Measurements from ENCODE around the gene CCDC88B.

Gene CCDC88B

DNA sequence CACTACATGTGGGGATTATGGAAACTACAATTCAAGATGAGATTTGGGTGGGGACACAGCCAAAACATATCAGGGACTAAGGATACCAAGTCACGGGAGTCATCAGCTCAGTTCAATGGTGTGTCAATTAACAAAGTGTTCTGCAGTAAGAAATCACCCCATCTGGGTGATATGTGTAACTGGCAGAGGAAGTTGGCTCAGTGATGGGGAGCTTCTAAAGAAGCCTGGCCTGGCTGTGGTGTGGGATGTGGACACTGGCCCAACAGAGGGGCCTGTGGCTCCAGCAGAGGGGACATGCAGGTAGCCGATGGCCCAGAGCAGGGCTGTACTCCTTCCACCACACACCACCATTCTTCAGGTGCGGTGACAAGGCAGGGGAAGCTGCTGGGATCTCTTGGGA lies 50.6 kb downstream of the CCDC88B start:
- no peaks in the 10 kb centered on the region for H3K4me1 ChIP-seq (ENCODE audit: control insufficient read depth, insufficient read depth, low read length)
- POLR2A ChIA-PET, result interaction anchor here (0.6 kb wide), 1 partner anchor 13 kb away, joined by 4 read pairs; no protein-coding TSS in a partner anchor
- H3K9me3 ChIP-seq (ENCODE audit: control insufficient read depth, insufficient read depth, low read depth, low read length), result no peaks in the 10 kb centered on the region
- no peak overlapping the region for H3K4me3 ChIP-seq (ENCODE audit: low read depth, low read length)
- H3K27ac ChIP-seq (ENCODE audit: extremely low read depth, low read depth, low read length), result no peak overlapping the region
- CTCF ChIA-PET, result interaction anchor here (0.5 kb wide), 1 partner anchor 100 kb away, joined by 3 read pairs; no protein-coding TSS in a partner anchor
- no peaks in the 10 kb centered on the region for H3K36me3 ChIP-seq (ENCODE audit: control insufficient read depth in 2 of 2, insufficient read depth in 1 of 2, low read length in 2 of 2)
- TF ChIP-seq, protein P1, sequence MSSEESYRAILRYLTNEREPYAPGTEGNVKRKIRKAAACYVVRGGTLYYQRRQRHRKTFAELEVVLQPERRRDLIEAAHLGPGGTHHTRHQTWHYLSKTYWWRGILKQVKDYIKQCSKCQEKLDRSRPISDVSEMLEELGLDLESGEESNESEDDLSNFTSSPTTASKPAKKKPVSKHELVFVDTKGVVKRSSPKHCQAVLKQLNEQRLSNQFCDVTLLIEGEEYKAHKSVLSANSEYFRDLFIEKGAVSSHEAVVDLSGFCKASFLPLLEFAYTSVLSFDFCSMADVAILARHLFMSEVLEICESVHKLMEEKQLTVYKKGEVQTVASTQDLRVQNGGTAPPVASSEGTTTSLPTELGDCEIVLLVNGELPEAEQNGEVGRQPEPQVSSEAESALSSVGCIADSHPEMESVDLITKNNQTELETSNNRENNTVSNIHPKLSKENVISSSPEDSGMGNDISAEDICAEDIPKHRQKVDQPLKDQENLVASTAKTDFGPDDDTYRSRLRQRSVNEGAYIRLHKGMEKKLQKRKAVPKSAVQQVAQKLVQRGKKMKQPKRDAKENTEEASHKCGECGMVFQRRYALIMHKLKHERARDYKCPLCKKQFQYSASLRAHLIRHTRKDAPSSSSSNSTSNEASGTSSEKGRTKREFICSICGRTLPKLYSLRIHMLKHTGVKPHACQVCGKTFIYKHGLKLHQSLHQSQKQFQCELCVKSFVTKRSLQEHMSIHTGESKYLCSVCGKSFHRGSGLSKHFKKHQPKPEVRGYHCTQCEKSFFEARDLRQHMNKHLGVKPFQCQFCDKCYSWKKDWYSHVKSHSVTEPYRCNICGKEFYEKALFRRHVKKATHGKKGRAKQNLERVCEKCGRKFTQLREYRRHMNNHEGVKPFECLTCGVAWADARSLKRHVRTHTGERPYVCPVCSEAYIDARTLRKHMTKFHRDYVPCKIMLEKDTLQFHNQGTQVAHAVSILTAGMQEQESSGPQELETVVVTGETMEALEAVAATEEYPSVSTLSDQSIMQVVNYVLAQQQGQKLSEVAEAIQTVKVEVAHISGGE (tag by site-specific recombination; conservative IDR thresholded peaks at IDR 0.05; ENCODE audit: low read depth), result no peak
- TF ChIP-seq ZNF132 (tag by site-specific recombination; IDR thresholded peaks at IDR 0.05; ENCODE audit: borderline replicate concordance) (no peak), ZNF335 (tag by site-specific recombination; conservative IDR thresholded peaks at IDR 0.05) (no peak), RBAK (tag by site-specific recombination; IDR thresholded peaks at IDR 0.05) (no peak), ZNF266 (tag by site-specific recombination; IDR thresholded peaks at IDR 0.05; ENCODE audit: low read depth) (no peak), ZNF701 (tag by site-specific recombination; IDR thresholded peaks at IDR 0.05) (no peak), ZBTB17 (tag by site-specific recombination; IDR thresholded peaks at IDR 0.05) (no peak), HOXD13 (CRISPR knock-in tag; IDR thresholded peaks at IDR 0.05; ENCODE audit: borderline replicate concordance) (no peak), ZNF169 (tag by site-specific recombination; IDR thresholded peaks at IDR 0.05) (no peak), OVOL3 (tag by site-specific recombination; IDR thresholded peaks at IDR 0.05) (no peak), ZNF114 (tag by site-specific recombination; IDR thresholded peaks at IDR 0.05) (no peak)
- TF ChIP-seq, protein P2, sequence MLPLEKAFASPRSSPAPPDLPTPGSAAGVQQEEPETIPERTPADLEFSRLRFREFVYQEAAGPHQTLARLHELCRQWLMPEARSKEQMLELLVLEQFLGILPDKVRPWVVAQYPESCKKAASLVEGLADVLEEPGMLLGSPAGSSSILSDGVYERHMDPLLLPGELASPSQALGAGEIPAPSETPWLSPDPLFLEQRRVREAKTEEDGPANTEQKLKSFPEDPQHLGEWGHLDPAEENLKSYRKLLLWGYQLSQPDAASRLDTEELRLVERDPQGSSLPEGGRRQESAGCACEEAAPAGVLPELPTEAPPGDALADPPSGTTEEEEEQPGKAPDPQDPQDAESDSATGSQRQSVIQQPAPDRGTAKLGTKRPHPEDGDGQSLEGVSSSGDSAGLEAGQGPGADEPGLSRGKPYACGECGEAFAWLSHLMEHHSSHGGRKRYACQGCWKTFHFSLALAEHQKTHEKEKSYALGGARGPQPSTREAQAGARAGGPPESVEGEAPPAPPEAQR (tag by site-specific recombination; IDR thresholded peaks at IDR 0.05), result no peak
- TF ChIP-seq, protein P3, sequence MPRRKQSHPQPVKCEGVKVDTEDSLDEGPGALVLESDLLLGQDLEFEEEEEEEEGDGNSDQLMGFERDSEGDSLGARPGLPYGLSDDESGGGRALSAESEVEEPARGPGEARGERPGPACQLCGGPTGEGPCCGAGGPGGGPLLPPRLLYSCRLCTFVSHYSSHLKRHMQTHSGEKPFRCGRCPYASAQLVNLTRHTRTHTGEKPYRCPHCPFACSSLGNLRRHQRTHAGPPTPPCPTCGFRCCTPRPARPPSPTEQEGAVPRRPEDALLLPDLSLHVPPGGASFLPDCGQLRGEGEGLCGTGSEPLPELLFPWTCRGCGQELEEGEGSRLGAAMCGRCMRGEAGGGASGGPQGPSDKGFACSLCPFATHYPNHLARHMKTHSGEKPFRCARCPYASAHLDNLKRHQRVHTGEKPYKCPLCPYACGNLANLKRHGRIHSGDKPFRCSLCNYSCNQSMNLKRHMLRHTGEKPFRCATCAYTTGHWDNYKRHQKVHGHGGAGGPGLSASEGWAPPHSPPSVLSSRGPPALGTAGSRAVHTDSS (tag by site-specific recombination; IDR thresholded peaks at IDR 0.05), result no peak

DNA sequence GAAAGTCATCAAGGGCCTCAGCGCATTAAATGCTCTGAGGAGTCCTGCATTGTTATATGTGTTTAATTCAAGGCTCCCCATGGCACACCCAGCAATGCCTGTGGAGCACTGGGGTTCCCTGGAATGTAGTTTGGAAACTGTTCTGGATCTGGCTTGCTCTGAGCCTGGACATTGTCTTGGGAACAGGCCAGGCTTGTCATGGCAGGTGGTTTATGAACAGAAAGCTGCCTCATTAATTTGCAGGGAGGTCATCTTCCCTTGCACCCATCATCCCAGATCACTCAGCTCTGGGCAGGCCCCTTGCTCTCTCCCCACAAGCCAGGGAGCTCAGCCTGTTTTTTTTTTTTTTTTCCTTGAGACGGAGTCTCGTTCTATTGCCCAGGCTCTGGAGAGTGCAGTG lies 51.8 kb downstream of the CCDC88B start:
- ChIA-PET POLR2A (no interaction called here), CTCF (no interaction called here)
- TF ChIP-seq ZBTB1 (tag by site-specific recombination; IDR thresholded peaks at IDR 0.05) (no peak), ZNF311 (tag by site-specific recombination; IDR thresholded peaks at IDR 0.05; ENCODE audit: borderline replicate concordance) (no peak), ZNF561 (tag by site-specific recombination; IDR thresholded peaks at IDR 0.05; ENCODE audit: borderline replicate concordance) (no peak), ZNF169 (tag by site-specific recombination; IDR thresholded peaks at IDR 0.05) (no peak)
- TF ChIP-seq, protein P4, sequence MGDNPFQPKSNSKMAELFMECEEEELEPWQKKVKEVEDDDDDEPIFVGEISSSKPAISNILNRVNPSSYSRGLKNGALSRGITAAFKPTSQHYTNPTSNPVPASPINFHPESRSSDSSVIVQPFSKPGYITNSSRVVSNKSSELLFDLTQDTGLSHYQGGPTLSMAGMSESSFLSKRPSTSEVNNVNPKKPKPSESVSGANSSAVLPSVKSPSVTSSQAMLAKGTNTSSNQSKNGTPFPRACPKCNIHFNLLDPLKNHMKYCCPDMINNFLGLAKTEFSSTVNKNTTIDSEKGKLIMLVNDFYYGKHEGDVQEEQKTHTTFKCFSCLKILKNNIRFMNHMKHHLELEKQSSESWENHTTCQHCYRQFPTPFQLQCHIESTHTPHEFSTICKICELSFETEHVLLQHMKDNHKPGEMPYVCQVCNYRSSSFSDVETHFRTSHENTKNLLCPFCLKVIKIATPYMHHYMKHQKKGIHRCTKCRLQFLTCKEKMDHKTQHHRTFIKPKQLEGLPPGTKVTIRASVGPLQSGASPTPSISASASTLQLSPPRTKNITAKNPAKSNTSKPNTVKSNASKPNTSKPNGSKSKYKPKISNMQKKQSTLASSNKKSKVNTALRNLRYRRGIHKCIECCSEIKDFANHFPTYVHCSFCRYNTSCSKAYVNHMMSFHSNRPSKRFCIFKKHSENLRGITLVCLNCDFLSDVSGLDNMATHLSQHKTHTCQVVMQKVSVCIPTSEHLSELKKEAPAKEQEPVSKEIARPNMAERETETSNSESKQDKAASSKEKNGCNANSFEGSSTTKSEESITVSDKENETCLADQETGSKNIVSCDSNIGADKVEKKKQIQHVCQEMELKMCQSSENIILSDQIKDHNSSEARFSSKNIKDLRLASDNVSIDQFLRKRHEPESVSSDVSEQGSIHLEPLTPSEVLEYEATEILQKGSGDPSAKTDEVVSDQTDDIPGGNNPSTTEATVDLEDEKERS (tag by site-specific recombination; IDR thresholded peaks at IDR 0.05), result no peak
- TF ChIP-seq, protein P5, sequence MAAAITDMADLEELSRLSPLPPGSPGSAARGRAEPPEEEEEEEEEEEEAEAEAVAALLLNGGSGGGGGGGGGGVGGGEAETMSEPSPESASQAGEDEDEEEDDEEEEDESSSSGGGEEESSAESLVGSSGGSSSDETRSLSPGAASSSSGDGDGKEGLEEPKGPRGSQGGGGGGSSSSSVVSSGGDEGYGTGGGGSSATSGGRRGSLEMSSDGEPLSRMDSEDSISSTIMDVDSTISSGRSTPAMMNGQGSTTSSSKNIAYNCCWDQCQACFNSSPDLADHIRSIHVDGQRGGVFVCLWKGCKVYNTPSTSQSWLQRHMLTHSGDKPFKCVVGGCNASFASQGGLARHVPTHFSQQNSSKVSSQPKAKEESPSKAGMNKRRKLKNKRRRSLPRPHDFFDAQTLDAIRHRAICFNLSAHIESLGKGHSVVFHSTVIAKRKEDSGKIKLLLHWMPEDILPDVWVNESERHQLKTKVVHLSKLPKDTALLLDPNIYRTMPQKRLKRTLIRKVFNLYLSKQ (tag by site-specific recombination; IDR thresholded peaks at IDR 0.05; ENCODE audit: borderline replicate concordance), result no peak
- H3K9me3 ChIP-seq (ENCODE audit: control insufficient read depth, insufficient read depth, low read depth, low read length), result no peaks in the 10 kb centered on the region
- no peaks in the 10 kb centered on the region for H3K36me3 ChIP-seq (ENCODE audit: control insufficient read depth in 2 of 2, insufficient read depth in 1 of 2, low read length in 2 of 2)
- no peak overlapping the region for H3K27ac ChIP-seq (ENCODE audit: extremely low read depth, low read depth, low read length)
- no peak overlapping the region for H3K4me3 ChIP-seq (ENCODE audit: low read depth, low read length)
- no peaks in the 10 kb centered on the region for H3K4me1 ChIP-seq (ENCODE audit: control insufficient read depth, insufficient read depth, low read length)
